ENCODE results near the gene ZNF70.
A peak's percentile ranks its signal among the peaks of the same experiment; 100 is the strongest.

Gene ZNF70

DNA sequence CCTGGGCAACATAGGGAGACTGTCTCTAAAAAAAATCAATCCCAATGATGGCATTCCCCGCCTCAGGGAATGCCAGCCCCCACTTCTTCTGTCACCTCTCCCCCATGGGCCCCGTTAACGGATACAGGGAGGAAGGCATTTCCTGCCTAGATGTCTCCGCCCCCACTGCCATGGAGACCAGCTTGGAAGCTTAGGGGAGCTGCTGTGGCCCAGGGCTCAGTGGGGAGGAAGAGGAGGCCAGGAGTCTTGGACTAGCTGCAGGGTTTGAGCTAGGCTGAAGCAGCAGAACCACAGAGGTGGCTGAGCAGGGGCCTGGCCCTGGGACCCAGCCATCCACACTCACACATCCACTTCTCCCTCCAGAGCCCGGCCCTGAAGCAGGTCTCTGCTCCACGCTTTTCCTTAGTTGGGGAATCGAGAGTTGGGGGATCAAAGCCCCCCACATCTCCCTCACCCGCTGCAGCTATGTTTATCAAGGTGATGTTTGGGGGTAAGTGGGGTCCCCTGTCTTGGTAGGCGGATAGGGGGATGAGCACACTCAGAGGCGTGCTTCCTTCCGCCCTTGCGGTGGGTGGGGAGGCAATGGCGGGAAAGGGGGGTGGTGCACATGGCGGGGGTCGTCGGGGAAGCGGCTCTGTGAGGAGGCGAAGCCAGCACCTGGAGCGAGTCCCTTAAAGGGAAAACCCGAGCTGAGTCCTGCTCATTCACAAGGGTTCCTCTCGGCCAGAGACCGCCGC, 12.1 kb upstream of the ZNF70 start, which contains the start of gene C22orf15:
TSS of gene C22orf15 (plus strand) at position 149 of the 737 bp plus-strand sequence. CDS start at position 466, 317 bp downstream.
- no peak for DNase-seq (ENCODE audit: extremely low spot score, insufficient read length, low read depth)
- no peak for FAIRE-seq

DNA sequence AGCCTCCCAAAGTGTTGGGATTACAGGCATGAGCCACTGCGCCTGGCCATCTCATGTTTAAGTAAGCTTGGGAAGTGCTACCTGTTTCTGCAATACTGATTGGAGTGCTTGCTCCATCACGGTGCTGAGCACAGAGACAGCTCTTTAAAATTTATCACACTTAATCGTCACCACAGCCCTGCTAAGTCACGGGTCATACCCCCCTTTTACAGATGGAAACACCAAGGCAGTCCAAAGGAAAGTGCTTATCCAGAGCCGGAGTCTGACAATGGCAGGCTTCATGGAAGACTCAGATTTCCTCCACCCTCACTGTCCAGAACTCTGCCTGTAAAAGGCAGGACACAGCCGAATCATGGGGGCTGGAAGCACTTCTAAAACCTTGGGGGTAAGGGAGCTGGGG, 9.1 kb upstream of the ZNF70 start:
- FAIRE-seq (no peak), DNase-seq (ENCODE audit: extremely low spot score, insufficient read length, low read depth) (no peak)

DNA sequence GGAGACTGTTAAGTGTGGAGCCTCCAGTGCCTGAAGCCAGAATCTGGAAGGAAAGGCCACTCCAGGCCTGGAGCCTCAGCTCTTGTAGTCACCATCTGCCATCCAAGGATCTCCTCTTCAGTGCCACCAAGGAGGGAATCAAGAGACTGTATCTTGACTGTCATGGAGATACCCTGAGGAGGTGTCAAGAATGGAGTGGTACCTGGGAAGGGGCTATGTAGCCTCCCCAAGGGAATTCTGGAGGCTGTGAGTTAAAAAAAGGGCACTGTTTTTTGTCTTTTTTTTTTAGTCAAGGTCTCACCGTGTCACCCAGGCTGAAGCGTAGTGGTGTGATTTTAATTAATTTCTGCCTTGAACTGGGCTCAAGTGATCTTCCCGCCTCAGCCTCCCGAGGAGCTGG, 8.7 kb upstream of the ZNF70 start:
- no peak for DNase-seq (ENCODE audit: extremely low spot score, insufficient read length, low read depth)
- FAIRE-seq = no peak

DNA sequence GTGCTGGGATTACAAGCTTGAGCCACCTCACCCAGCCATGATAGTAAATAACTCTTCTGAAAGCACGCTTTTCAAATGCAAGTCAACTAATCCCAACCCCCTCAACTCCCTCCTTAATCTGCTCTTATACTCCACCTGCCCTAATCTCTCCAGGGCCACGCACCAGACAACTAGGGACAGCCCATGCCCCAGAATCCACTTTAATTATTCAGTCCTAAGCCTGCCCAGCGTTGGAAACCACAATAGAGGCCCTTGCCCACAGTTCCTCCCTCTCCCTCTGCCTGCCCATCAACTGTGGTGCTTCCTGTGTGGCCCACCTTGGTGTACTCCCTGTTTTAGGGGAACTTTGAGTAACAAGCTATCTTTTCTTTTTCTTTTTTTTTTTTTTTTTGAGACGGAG, 6.0 kb upstream of the ZNF70 start:
- DNase-seq (ENCODE audit: extremely low spot score, insufficient read length, low read depth) = no peak
- no peak for FAIRE-seq

DNA sequence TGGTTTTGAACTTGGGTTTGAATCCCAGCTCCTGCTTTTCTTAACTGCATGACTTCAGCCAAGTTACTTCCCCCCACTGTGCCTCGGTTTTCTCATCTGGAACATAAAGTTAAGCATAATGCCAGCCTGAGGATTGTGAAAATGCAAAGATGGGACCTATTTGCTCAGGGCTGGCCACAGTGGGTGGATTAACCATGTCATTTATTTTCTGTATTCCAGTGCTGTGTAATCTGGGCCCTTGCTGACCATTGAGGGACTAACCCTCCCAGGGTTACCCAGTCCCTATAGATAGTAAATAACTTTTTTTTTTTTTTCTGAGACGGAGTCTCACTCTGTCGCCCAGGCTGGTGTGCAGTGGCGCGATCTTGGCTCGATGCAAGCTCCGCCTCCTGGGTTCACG, 4.8 kb upstream of the ZNF70 start:
- FAIRE-seq = no peak
- DNase-seq (ENCODE audit: extremely low spot score, insufficient read length, low read depth) = no peak

DNA sequence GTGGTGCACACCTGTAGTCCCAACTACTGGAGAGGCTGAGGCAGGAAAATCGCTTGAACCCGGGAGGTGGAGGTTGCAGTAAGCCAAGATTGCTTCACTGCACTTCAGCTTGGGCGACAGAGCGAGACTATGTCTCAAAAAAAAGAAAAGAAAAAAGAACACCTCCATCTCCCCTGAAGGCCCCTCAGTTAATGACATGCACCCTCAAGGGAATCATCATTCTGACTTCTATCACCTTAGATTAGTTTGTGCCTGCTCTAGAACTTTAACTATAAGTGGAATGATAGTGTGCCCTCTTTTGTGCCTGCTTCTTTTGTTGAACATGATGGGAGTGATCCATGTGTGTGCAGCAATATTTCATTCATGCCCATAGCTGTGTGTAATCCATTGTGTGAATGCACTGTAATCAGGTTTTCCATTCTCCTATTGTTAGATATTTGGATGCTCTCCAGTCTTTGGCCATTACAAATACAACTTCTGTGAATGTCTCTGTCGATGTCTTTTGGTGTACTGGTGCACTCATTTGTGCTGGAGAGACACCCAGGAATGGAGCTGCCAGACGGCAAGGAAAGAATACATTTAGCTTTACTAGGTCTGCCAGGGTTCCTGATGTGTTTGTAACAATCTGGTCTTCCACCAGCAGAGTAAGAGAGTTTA, 4.2 kb upstream of the ZNF70 start:
- FAIRE-seq (no peak), DNase-seq (ENCODE audit: extremely low spot score, insufficient read length, low read depth) (no peak)

DNA sequence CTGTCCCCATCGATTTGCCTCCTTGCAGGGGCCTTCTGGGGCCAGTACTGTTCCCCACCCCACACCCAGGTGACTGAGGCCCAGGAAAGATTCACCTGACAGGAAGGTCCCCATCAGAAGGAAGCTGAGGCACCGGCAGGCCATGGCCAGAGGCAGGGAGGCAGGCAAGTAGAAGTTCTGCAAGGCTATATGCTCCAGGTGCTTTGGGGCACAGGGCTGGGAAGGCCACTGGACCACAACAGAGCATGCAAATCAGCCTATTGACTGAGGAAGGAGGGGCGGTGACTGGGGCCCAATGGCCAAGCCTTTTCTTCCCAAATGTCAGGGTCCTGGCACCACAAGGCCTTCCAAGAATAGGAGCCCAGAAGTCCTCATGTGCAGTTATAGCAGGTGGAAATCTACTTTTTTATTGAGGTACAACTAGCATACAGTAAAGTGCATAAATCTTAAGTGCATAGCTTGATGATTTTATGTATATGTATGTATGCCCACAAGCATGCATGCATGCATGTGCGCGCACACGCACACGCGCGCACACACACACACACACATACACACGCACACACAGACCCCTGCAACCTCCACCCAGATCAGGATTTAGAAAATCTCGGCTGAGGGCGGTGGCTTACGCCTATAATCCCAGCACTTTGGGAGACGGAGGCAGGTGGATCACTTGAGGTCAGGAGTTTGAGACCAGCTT, 3.5 kb upstream of the ZNF70 start, which contains the start of gene VPREB3:
TSS of gene VPREB3 (minus strand) at position 206 of the 700 bp plus-strand sequence. CDS start at position 144, 62 bp downstream.
- DNase-seq (ENCODE audit: extremely low spot score, insufficient read length, low read depth) (no peak), FAIRE-seq (peak; percentile 29)

- FAIRE-seq = no peak
These were observed 2.5 kb upstream of the ZNF70 start for GRCh38 chr22:23753385-23753784.

GRCh38 chr22:23752750-23753149, 1.8 kb upstream of the ZNF70 start:
- FAIRE-seq (no peak), DNase-seq (ENCODE audit: extremely low spot score, insufficient read length, low read depth) (no peak)

More at GRCh38 chr22:23753385-23753784, 2.5 kb upstream of the ZNF70 start:
- DNase-seq (ENCODE audit: extremely low spot score, insufficient read length, low read depth) = no peak

GRCh38 chr22:23752090-23752691, 1.3 kb upstream of the ZNF70 start:
- FAIRE-seq = peak; percentile 65

GRCh38 chr22:23751441-23751996, 607 bp upstream of the ZNF70 start:
- DNase-seq (ENCODE audit: extremely low spot score, insufficient read length, low read depth) (no peak), FAIRE-seq (no peak)

More at GRCh38 chr22:23752090-23752691, 1.3 kb upstream of the ZNF70 start:
- no peak for DNase-seq (ENCODE audit: extremely low spot score, insufficient read length, low read depth)

DNA sequence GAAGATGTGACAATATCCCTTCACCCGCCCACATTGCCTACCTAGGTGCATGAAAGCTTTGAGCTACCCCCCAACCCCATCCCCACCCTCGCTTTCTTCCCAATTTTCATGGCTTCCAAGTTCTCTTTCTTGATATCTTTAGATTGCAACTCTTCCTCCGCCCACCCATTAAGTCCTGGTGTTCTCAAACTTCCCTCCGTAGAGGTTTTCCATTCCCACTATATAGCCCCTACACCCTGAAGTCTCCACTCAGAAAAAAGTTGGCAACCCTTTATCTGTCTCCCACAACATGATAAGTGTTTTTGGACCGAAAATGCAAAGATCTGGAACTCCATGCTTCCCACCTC, 572 bp downstream of the ZNF70 start:
- DNase-seq (ENCODE audit: extremely low spot score, insufficient read length, low read depth) (no peak), FAIRE-seq (no peak)

DNA sequence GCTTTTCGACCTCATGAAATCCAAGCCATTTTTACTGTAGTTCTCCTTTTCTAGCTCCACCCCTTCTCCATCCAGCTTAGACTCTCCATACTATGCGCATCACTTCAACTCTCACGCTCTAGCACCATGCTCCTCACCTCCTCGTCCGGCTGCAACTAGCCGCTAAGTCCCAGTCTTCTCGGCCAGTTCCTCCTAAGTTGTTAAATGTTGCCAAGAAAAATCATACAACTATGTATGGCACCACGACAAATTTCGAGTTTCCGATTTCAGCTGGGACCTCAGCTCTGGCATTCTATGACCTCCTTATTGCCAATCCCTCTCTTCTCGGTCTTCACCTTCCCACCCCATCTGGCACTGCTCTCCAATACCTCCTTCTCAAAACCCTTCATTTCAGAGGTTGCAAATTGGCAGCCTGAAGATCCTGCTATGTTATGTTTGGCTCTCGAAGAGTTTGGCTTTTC, 1.0 kb downstream of the ZNF70 start:
- FAIRE-seq = no peak
- no peak for DNase-seq (ENCODE audit: extremely low spot score, insufficient read length, low read depth)

DNA sequence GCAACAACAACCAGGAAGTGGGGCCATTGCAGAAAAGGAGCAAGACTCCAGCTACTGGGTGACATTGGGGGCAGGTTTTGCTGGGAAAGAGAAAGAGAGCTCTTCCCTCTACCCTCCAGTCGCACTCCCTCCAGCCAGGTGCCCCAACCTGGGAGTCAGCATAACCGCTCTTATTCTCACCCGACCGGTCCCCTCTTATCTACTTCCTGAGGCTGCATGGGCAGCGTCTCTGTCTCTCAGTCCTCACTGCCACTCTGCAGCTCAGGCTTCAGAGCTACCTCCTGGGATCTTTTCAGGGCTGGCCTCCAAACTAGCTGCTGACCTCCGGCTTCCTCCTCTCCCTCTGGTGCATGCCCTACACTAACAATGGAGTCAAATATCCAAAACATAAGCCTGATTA, 5.1 kb downstream of the ZNF70 start:
- no peak for FAIRE-seq

GRCh38 chr22:23744485-23744884, 6.4 kb downstream of the ZNF70 start:
- FAIRE-seq = no peak

More for the DNA sequence above, 5.1 kb downstream of the ZNF70 start:
- no peak for DNase-seq (ENCODE audit: extremely low spot score, insufficient read length, low read depth)

GRCh38 chr22:23744001-23744400, 6.9 kb downstream of the ZNF70 start:
- DNase-seq (ENCODE audit: extremely low spot score, insufficient read length, low read depth) (no peak), FAIRE-seq (no peak)

More at GRCh38 chr22:23744485-23744884, 6.4 kb downstream of the ZNF70 start:
- no peak for DNase-seq (ENCODE audit: extremely low spot score, insufficient read length, low read depth)

GRCh38 chr22:23743303-23743705, 7.6 kb downstream of the ZNF70 start:
- FAIRE-seq = no peak
- no peak for DNase-seq (ENCODE audit: extremely low spot score, insufficient read length, low read depth)

- no peak for FAIRE-seq
- no peak for DNase-seq (ENCODE audit: extremely low spot score, insufficient read length, low read depth)
These were observed 8.2 kb downstream of the ZNF70 start for GRCh38 chr22:23742505-23743264.

DNA sequence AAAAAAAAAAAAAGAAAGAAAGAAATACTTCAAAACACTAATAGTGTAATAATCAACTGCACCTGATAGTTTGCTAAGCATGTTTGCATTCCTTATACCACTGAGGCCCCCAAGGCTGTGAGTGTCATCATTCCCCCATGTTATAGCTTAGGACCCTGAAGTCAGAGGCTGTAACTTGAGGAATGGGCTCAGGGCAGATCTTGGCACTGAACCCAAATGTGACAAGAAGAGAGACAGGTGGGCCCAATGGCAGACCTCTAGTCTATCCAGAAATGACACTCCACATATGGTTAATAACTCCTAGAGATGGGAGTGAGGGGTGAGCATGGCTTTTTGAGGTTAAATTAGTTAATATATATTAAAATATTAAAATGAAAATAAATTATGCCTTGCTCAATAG, 13.2 kb downstream of the ZNF70 start:
- DNase-seq (ENCODE audit: extremely low spot score, insufficient read length, low read depth) (no peak), FAIRE-seq (no peak)

Data from GM18507 (cell line).